Measurements from ENCODE around the gene ANKRD39. TPM values are rescaled to one million over a fixed set of nuclear protein-coding genes. Genes with fewer than 3 reads are reported as not detected.

ANKRD39 gene
- total and polyA plus RNA-seq, 2 donors (not counting 1 experiment from before 2014, with no cell fraction given): 14.8 to 19.3 TPM

- no peak overlapping the region for H3K9ac ChIP-seq (ENCODE audit: low read length)
- ChIA-PET POLR2A (no interaction called here), CTCF (interaction anchor here (0.6 kb wide), 1 partner anchor 349 kb away, joined by 3 read pairs; no protein-coding TSS in a partner anchor)
- peaks cover 0 to 61% of the 10 kb centered on the region in 2 experiments for H3K36me3 ChIP-seq (replicated peaks in 1 of 2; ENCODE audit: control extremely low read depth in 1 of 2, control insufficient read depth in 1 of 2, extremely low read depth in 1 of 2, insufficient read depth in 2 of 2, low read length in 1 of 2)
- H3K27ac ChIP-seq (ENCODE audit: low read length in 2 of 2): no peak overlapping the region
- no peak overlapping the region for H3K4me3 Mint-ChIP-seq
- no peak overlapping the region for H3K4me3 ChIP-seq (ENCODE audit: control extremely low read depth in 1 of 5, extremely low read depth in 1 of 5, insufficient read depth in 1 of 5, low read depth in 2 of 5, low read length in 4 of 5)
- H3K27me3 Mint-ChIP-seq: no peaks in the 10 kb centered on the region
- H3K27me3 ChIP-seq (replicated peaks in 1 of 4; ENCODE audit: control extremely low read depth in 1 of 4, control insufficient read depth in 3 of 4, insufficient read depth in 4 of 4, low read length in 3 of 4): no peaks in the 10 kb centered on the region
- ATAC-seq (ENCODE audit: low read depth): no peak
- DNase-seq: no peak
- H3K9me3 ChIP-seq (ENCODE audit: control extremely low read depth in 1 of 3, control insufficient read depth in 2 of 3, insufficient read depth in 1 of 3, low read length in 2 of 3): no peaks in the 10 kb centered on the region
- intact Hi-C loops (cut with micrococcal nuclease): no loop called here
- H3K4me2 ChIP-seq (replicated peaks; ENCODE audit: low read depth, low read length, poor library complexity, severe bottlenecking): no peak overlapping the region
- 98% methylated on average over 4 of the region's 6 CpGs for WGBS (ENCODE audit: insufficient coverage)
- H3K4me1 Mint-ChIP-seq: peaks cover 29% of the 10 kb centered on the region
- no peak overlapping the region for H2AFZ ChIP-seq (ENCODE audit: insufficient read depth, low read depth, low read length, poor library complexity, severe bottlenecking)
- no peak for TF ChIP-seq EZH2 (IDR thresholded peaks at IDR 0.05; ENCODE audit: borderline replicate concordance, insufficient read depth, low read depth, low read length, poor library complexity, severe bottlenecking)
- no peak for TF ChIP-seq CTCF (IDR thresholded peaks at IDR 0.05)
- peaks cover 41% of the 10 kb centered on the region for H3K79me2 ChIP-seq (ENCODE audit: control insufficient read depth, insufficient read depth, low read length)
- H3K9me3 Mint-ChIP-seq (ENCODE audit: insufficient read depth): no peaks in the 10 kb centered on the region
- H3K27ac Mint-ChIP-seq: no peak overlapping the region
- H3K4me1 ChIP-seq (ENCODE audit: control insufficient read depth in 2 of 2, insufficient read depth in 2 of 2, low read length in 2 of 2): peaks cover 6 to 10% of the 10 kb centered on the region in 2 donors
- H4K20me1 ChIP-seq (ENCODE audit: control insufficient read depth, insufficient read depth, low read length, poor library complexity, severe bottlenecking): peaks cover 68% of the 10 kb centered on the region
Observed at GRCh38 chr2:96824079-96824870, 33.5 kb downstream of the ANKRD39 start.

GRCh38 chr2:96823198-96823597 is 34.6 kb downstream of the ANKRD39 start:
- ChIA-PET POLR2A (no interaction called here), CTCF (no interaction called here)
- DNase-seq: no peak
- no peak for ATAC-seq (ENCODE audit: low read depth)
- 98% methylated on average over 9 of the region's 11 CpGs for WGBS (ENCODE audit: insufficient coverage)
- Histone ChIP-seq H3K9ac (ENCODE audit: low read length) (no peak overlapping the region), H3K27me3 (replicated peaks in 1 of 4; ENCODE audit: control extremely low read depth in 1 of 4, control insufficient read depth in 3 of 4, insufficient read depth in 4 of 4, low read length in 3 of 4) (no peaks in the 10 kb centered on the region), H3K79me2 (ENCODE audit: control insufficient read depth, insufficient read depth, low read length) (peaks cover 52% of the 10 kb centered on the region), H3K4me1 (ENCODE audit: control insufficient read depth in 2 of 2, insufficient read depth in 2 of 2, low read length in 2 of 2) (peaks cover 17 to 20% of the 10 kb centered on the region in 2 donors), H3K27ac (ENCODE audit: low read length in 2 of 2) (no peak overlapping the region), H3K36me3 (replicated peaks in 1 of 2; ENCODE audit: control extremely low read depth in 1 of 2, control insufficient read depth in 1 of 2, extremely low read depth in 1 of 2, insufficient read depth in 2 of 2, low read length in 1 of 2) (peaks cover 0 to 62% of the 10 kb centered on the region in 2 experiments), H3K4me2 (replicated peaks; ENCODE audit: low read depth, low read length, poor library complexity, severe bottlenecking) (no peak overlapping the region), H2AFZ (ENCODE audit: insufficient read depth, low read depth, low read length, poor library complexity, severe bottlenecking) (no peak overlapping the region), H4K20me1 (ENCODE audit: control insufficient read depth, insufficient read depth, low read length, poor library complexity, severe bottlenecking) (peaks cover 79% of the 10 kb centered on the region), H3K9me3 (ENCODE audit: control extremely low read depth in 1 of 3, control insufficient read depth in 2 of 3, insufficient read depth in 1 of 3, low read length in 2 of 3) (no peaks in the 10 kb centered on the region), H3K4me3 (ENCODE audit: control extremely low read depth in 1 of 5, extremely low read depth in 1 of 5, insufficient read depth in 1 of 5, low read depth in 2 of 5, low read length in 4 of 5) (no peak overlapping the region)
- TF ChIP-seq CTCF (IDR thresholded peaks at IDR 0.05) (no peak), EZH2 (IDR thresholded peaks at IDR 0.05; ENCODE audit: borderline replicate concordance, insufficient read depth, low read depth, low read length, poor library complexity, severe bottlenecking) (no peak)
- Mint-ChIP-seq H3K9me3 (ENCODE audit: insufficient read depth) (no peaks in the 10 kb centered on the region), H3K4me1 (peaks cover 40% of the 10 kb centered on the region), H3K27ac (no peak overlapping the region), H3K27me3 (no peaks in the 10 kb centered on the region), H3K4me3 (no peak overlapping the region)
- intact Hi-C loops (cut with micrococcal nuclease): no loop called here

Data from B cell (primary cell).